Kidney (tissue), 14 donors: ENCODE results near the gene PRR7. TPM values are rescaled to one million over a fixed set of nuclear protein-coding genes. Genes with fewer than 3 reads are reported as not detected.

Source experiments
- DNase-seq, 5 donors: peaks; one replicate each; pipeline ENCODE4 v3.0.0-alpha.2; 2013 to 2020
- FAIRE-seq: peaks from 2 replicates; lab custom pipeline; 2012; peaks lifted over from hg19 to GRCh38; lab: Jason Lieb, UNC
- H3K27ac ChIP-seq, 2 donors: one replicate each; pipeline ENCODE4 v1.7.0; 2013; ENCODE audit warnings: low read depth in 2 of 2, low read length in 2 of 2, inconsistent platforms in 1 of 2
- H3K27me3 ChIP-seq: one replicate; pipeline ENCODE4 v1.7.1; 2013; ENCODE audit warnings: low read length, inconsistent platforms; ENCODE audit not compliant: control insufficient read depth, insufficient read depth
- H3K36me3 ChIP-seq, 3 donors: one replicate each; pipeline versions ENCODE4 v1.7.0 to v1.7.1; 2013; ENCODE audit warnings: low read length in 3 of 3, control low read depth in 1 of 3, inconsistent platforms in 1 of 3; ENCODE audit not compliant: insufficient read depth in 3 of 3, control insufficient read depth in 2 of 3
- H3K4me1 ChIP-seq, 3 donors: one replicate each; pipeline versions ENCODE4 v1.7.0 to v1.7.1; 2013; ENCODE audit warnings: low read length in 3 of 3, inconsistent platforms in 1 of 3, low read depth in 1 of 3; ENCODE audit not compliant: control insufficient read depth in 2 of 3, insufficient read depth in 2 of 3
- H3K4me3 ChIP-seq, 3 donors: one replicate each; pipeline versions ENCODE4 v1.7.0 to v1.8.1; 2013; ENCODE audit warnings: low read length in 3 of 3, control low read depth in 1 of 3, inconsistent platforms in 1 of 3
- H3K9ac ChIP-seq, 3 donors: one replicate each; pipeline versions ENCODE4 v1.7.0 to v1.7.1; 2013; ENCODE audit warnings: low read length in 3 of 3, control low read depth in 1 of 3, inconsistent platforms in 1 of 3
- H3K9me3 ChIP-seq, 3 donors: one replicate each; pipeline versions ENCODE4 v1.7.0 to v1.7.1; 2013; ENCODE audit warnings: low read length in 3 of 3, control low read depth in 1 of 3, inconsistent platforms in 1 of 3; ENCODE audit not compliant: control insufficient read depth in 2 of 3, insufficient read depth in 1 of 3
- CTCF ChIP-seq: IDR thresholded peaks from 3 replicates; pipeline ENCODE4 v1.5.1; 2012; ENCODE audit warnings: mild to moderate bottlenecking, moderate library complexity, borderline replicate concordance; ENCODE audit not compliant: insufficient read depth; ENCODE audit errors: extremely low read depth
- intact Hi-C: fragments of 100-400 bp; cut with DNase I; formaldehyde crosslinking; loops from one replicate; pipeline ENCODE4 v1.11.1; 2022
- polyA plus RNA-seq: library from polyadenylated mRNA; stranded (reverse); fragments of 350-450 nt; fragmentation: Illumina TruSeq; extraction: RNeasy Lipid Tissue Mini Kit (QIAGEN cat#74804); gene quantifications from one replicate; pipeline ENCODE4 v1.2.3, GENCODE V29; 2014; ENCODE audit warnings: low read depth, low replicate concordance; ENCODE audit not compliant: insufficient read depth
- total RNA-seq: library from RNA; stranded (reverse); fragmentation: NEBNext Ultra II Directional; extraction: Animal tissue kit (Norgen Biotek cat#: 25700); gene quantifications from one replicate; pipeline ENCODE4 v1.2.1, GENCODE V29; 2021
- donor health status: control.
- donor health status: control.
- donor health status: control.
- donor health status: control.
- donor health status: control.
- donor health status: DM: yes; HTN: yes; CAD: no.
- donor health status: Normal renal cell carcinoma (clear cell type).

The PRR7 gene
- total and polyA plus RNA-seq, 2 donors from 2014 or later = 1.6 to 5.5 TPM

DNA sequence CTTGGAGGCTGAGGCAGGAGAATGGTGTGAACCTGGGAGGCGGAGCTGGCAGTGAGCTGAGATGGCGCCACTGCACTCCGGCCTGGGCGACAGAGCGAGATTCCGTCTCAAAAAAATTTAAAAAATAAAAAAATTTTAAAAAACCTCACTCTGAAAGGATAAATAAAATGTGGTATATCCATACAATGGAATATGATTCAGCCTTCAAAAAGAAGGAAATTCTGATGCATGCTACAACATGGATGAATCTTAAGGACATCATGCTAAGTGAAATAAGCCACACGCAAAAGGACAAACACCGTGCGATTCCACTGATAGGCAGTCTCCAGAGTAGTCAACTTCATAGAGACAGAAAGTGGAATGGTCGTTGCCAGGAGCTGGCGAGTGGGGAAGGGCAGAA lies 18.4 kb downstream of the PRR7 start:
- H3K36me3 ChIP-seq = peaks cover 0 to 9% (median 8%) of the 10 kb centered on the region in 3 donors
- H3K9ac ChIP-seq = no peak overlapping the region
- H3K27ac ChIP-seq = no peak overlapping the region
- DNase-seq (no peak), FAIRE-seq (no peak)
- intact Hi-C loops = no loop called here
- H3K4me1 ChIP-seq = peaks cover 0 to 5% (median 0%) of the 10 kb centered on the region in 3 donors
- no peaks in the 10 kb centered on the region for H3K9me3 ChIP-seq
- H3K4me3 ChIP-seq = no peak overlapping the region
- no peak for TF ChIP-seq CTCF
- H3K27me3 ChIP-seq = no peaks in the 10 kb centered on the region

GRCh38 chr5:177466861-177467260 lies 20.2 kb downstream of the PRR7 start:
- H3K9ac ChIP-seq = no peak overlapping the region
- intact Hi-C loops = no loop called here
- peaks cover 0 to 9% (median 8%) of the 10 kb centered on the region in 3 donors for H3K36me3 ChIP-seq
- H3K27ac ChIP-seq = no peak overlapping the region
- no peaks in the 10 kb centered on the region for H3K27me3 ChIP-seq
- H3K4me3 ChIP-seq = no peak overlapping the region
- no peak for DNase-seq
- FAIRE-seq = no peak
- H3K4me1 ChIP-seq = peaks cover 0 to 13% (median 0%) of the 10 kb centered on the region in 3 donors
- TF ChIP-seq CTCF = no peak
- H3K9me3 ChIP-seq = no peaks in the 10 kb centered on the region

- Histone ChIP-seq H3K36me3 (peaks cover 0 to 9% (median 8%) of the 10 kb centered on the region in 3 donors), H3K27ac (no peak overlapping the region), H3K27me3 (no peaks in the 10 kb centered on the region), H3K4me1 (peaks cover 0 to 17% (median 0%) of the 10 kb centered on the region in 3 donors), H3K4me3 (no peak overlapping the region), H3K9me3 (no peaks in the 10 kb centered on the region), H3K9ac (no peak overlapping the region)
- FAIRE-seq = no peak
- TF ChIP-seq CTCF = no peak
- DNase-seq = no peak
- intact Hi-C loops = no loop called here
These were observed 20.8 kb downstream of the PRR7 start for GRCh38 chr5:177467436-177467835.

GRCh38 chr5:177468329-177468684 lies 21.7 kb downstream of the PRR7 start:
- Histone ChIP-seq H3K9me3 (no peaks in the 10 kb centered on the region), H3K9ac (no peak overlapping the region), H3K4me3 (no peak overlapping the region), H3K27ac (no peak overlapping the region), H3K36me3 (peaks cover 0 to 9% (median 8%) of the 10 kb centered on the region in 3 donors), H3K4me1 (peaks cover 0 to 19% (median 0%) of the 10 kb centered on the region in 3 donors), H3K27me3 (no peaks in the 10 kb centered on the region)
- DNase-seq (no peak), FAIRE-seq (no peak)
- TF ChIP-seq CTCF = no peak
- intact Hi-C loops = no loop called here
